ENCODE measurements around the gene NAALADL2. TPM values are rescaled to one million over a fixed set of nuclear protein-coding genes. Genes with fewer than 3 reads are reported as not detected.

The NAALADL2 gene
- total and polyA plus RNA-seq, 8 donors = 0.76 to 15.4 (median 7.9) TPM

- WGBS, 2 donors = 76 to 84% methylated on average over 3 of the region's 3 CpGs
- Histone ChIP-seq H3K4me1 (no peaks in the 10 kb centered on the region), H3K27me3 (no peaks in the 10 kb centered on the region), H3K9me3 (no peaks in the 10 kb centered on the region), H3K27ac (no peak overlapping the region), H3K4me3 (no peak overlapping the region), H3K36me3 (no peaks in the 10 kb centered on the region)
- no peak for FAIRE-seq
- no peak for ATAC-seq
- no peak for TF ChIP-seq CTCF (IDR thresholded peaks at IDR 0.05)
- intact Hi-C loops (cut with DNase I) = no loop called here
- DNase-seq = no peak
These were observed 527.5 kb downstream of the NAALADL2 start for GRCh38 chr3:175386630-175387029.

- Histone ChIP-seq H3K27ac (no peak overlapping the region), H3K27me3 (no peaks in the 10 kb centered on the region), H3K4me1 (no peaks in the 10 kb centered on the region), H3K36me3 (no peaks in the 10 kb centered on the region), H3K4me3 (no peak overlapping the region), H3K9me3 (no peaks in the 10 kb centered on the region)
- no peak for ATAC-seq
- WGBS, 2 donors = 66 to 73% methylated on average over 1 of the region's 1 CpG
- TF ChIP-seq CTCF (IDR thresholded peaks at IDR 0.05) = no peak
- DNase-seq = no peak
- FAIRE-seq = no peak
- intact Hi-C loops (cut with DNase I) = no loop called here
These were observed 530.4 kb downstream of the NAALADL2 start for GRCh38 chr3:175389560-175389959.

- no peak for TF ChIP-seq CTCF (IDR thresholded peaks at IDR 0.05)
- DNase-seq (no peak), FAIRE-seq (no peak), ATAC-seq (no peak)
- no peak overlapping the region for H3K4me3 ChIP-seq
- no peak overlapping the region for H3K27ac ChIP-seq
- no peaks in the 10 kb centered on the region for H3K27me3 ChIP-seq
- intact Hi-C loops (cut with DNase I) = no loop called here
- no peaks in the 10 kb centered on the region for H3K36me3 ChIP-seq
- 96 to 98% methylated on average over 1 of the region's 1 CpG for WGBS, 2 donors
- H3K9me3 ChIP-seq = no peaks in the 10 kb centered on the region
- no peaks in the 10 kb centered on the region for H3K4me1 ChIP-seq
These were observed 532.5 kb downstream of the NAALADL2 start for GRCh38 chr3:175391601-175392000.

- no peaks in the 10 kb centered on the region for H3K27me3 ChIP-seq
- H3K4me1 ChIP-seq = no peaks in the 10 kb centered on the region
- no peak for DNase-seq
- no peak for FAIRE-seq
- H3K27ac ChIP-seq = no peak overlapping the region
- TF ChIP-seq CTCF (IDR thresholded peaks at IDR 0.05) = no peak
- ATAC-seq = no peak
- intact Hi-C loops (cut with DNase I) = no loop called here
- no peaks in the 10 kb centered on the region for H3K36me3 ChIP-seq
- no peaks in the 10 kb centered on the region for H3K9me3 ChIP-seq
- H3K4me3 ChIP-seq = no peak overlapping the region
- WGBS, 2 donors = 74 to 81% methylated on average over 4 of the region's 4 CpGs
These were observed 533.5 kb downstream of the NAALADL2 start for GRCh38 chr3:175392653-175393052.

GRCh38 chr3:175397372-175397771, 538.2 kb downstream of the NAALADL2 start:
- TF ChIP-seq CTCF (IDR thresholded peaks at IDR 0.05) = no peak
- H3K9me3 ChIP-seq = no peaks in the 10 kb centered on the region
- DNase-seq (no peak), FAIRE-seq (no peak), ATAC-seq (no peak)
- WGBS, 2 donors = 79 to 88% methylated on average over 3 of the region's 3 CpGs
- no peak overlapping the region for H3K27ac ChIP-seq
- intact Hi-C loops (cut with DNase I) = no loop called here
- no peaks in the 10 kb centered on the region for H3K27me3 ChIP-seq
- no peaks in the 10 kb centered on the region for H3K36me3 ChIP-seq
- H3K4me3 ChIP-seq = no peak overlapping the region
- H3K4me1 ChIP-seq = peaks cover 0 to 9% (median 0%) of the 10 kb centered on the region in 3 donors
